Left ventricle myocardium inferior (tissue), 1 donor: ENCODE data around the gene LPCAT2. TPM values are rescaled to one million over a fixed set of nuclear protein-coding genes. Genes with fewer than 3 reads are reported as not detected.

ENCODE experiments used
- DNase-seq: peaks from one replicate; pipeline ENCODE4 v3.0.0-alpha.2; 2020
- H3K27ac ChIP-seq: fragments of 200-600 bp; replicated peaks from 2 replicates; pipeline ENCODE4 v1.8.0; 2021
- H3K27me3 ChIP-seq: fragments of 200-600 bp; 2 replicates; pipeline ENCODE4 v1.8.0; 2021; ENCODE audit warnings: low read depth
- H3K36me3 ChIP-seq: fragments of 200-600 bp; 2 replicates; pipeline ENCODE4 v1.8.0; 2021
- H3K4me1 ChIP-seq: fragments of 200-600 bp; 2 replicates; pipeline ENCODE4 v1.8.0; 2021
- H3K4me3 ChIP-seq: fragments of 200-600 bp; 2 replicates; pipeline ENCODE4 v1.8.0; 2021; ENCODE audit warnings: mild to moderate bottlenecking, moderate library complexity
- H3K9me3 ChIP-seq: fragments of 200-600 bp; replicated peaks from 2 replicates; pipeline ENCODE4 v1.8.0; 2021
- intact Hi-C: fragments of 100-400 bp; cut with micrococcal nuclease; formaldehyde crosslinking; loops from one replicate; pipeline ENCODE4 v1.11.0; 2022
- total RNA-seq: library from RNA; stranded (reverse); fragmentation: NEBNext Ultra II Directional; extraction: Animal tissue kit (Norgen Biotek cat#: 25700); gene quantifications from one replicate; pipeline ENCODE4 v1.2.1, GENCODE V29; 2021
- TF ChIP-seq, protein P1 (sequence below): fragments of 200-600 bp; IDR thresholded peaks from 2 replicates; pipeline ENCODE4 v1.8.0; 2021; ENCODE audit warnings: antibody characterized with exemption, mild to moderate bottlenecking, borderline replicate concordance
- donor health status: DM: no; HTN: yes; CAD: no; lungs with severe emphysema.

The LPCAT2 gene
- total RNA-seq, 1 donor from 2014 or later: 6.9 TPM

DNA sequence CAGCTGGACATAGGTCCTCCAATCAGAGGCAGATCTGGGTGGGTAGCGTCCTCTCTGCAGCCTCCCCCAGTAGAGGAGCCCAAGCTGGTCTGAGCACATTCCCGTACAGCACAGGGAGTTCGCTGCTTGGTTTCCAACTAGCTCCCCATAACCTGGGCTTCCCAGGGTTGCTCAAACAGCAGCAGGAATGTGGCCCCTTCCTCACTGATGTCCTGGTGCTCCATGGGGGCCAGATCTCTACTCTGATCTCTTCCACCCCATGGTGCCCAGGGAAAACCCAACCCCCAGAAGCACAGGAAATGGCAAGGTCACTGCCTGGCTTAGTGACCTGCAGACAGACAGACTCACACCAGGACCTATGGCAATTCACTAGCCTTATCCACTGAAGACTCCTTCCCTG is 41.0 kb upstream of the LPCAT2 start:
- Histone ChIP-seq H3K4me3 (no peak overlapping the region), H3K27ac (no peak overlapping the region), H3K9me3 (no peaks in the 10 kb centered on the region), H3K4me1 (peaks cover 9% of the 10 kb centered on the region), H3K27me3 (peaks cover 10% of the 10 kb centered on the region), H3K36me3 (no peaks in the 10 kb centered on the region)
- TF ChIP-seq, protein P1, sequence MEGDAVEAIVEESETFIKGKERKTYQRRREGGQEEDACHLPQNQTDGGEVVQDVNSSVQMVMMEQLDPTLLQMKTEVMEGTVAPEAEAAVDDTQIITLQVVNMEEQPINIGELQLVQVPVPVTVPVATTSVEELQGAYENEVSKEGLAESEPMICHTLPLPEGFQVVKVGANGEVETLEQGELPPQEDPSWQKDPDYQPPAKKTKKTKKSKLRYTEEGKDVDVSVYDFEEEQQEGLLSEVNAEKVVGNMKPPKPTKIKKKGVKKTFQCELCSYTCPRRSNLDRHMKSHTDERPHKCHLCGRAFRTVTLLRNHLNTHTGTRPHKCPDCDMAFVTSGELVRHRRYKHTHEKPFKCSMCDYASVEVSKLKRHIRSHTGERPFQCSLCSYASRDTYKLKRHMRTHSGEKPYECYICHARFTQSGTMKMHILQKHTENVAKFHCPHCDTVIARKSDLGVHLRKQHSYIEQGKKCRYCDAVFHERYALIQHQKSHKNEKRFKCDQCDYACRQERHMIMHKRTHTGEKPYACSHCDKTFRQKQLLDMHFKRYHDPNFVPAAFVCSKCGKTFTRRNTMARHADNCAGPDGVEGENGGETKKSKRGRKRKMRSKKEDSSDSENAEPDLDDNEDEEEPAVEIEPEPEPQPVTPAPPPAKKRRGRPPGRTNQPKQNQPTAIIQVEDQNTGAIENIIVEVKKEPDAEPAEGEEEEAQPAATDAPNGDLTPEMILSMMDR: no peak
- intact Hi-C loops: loop anchor here (5.0 kb wide), 1 partner anchor 234 kb away; no protein-coding TSS in a partner anchor
- no peak for DNase-seq

DNA sequence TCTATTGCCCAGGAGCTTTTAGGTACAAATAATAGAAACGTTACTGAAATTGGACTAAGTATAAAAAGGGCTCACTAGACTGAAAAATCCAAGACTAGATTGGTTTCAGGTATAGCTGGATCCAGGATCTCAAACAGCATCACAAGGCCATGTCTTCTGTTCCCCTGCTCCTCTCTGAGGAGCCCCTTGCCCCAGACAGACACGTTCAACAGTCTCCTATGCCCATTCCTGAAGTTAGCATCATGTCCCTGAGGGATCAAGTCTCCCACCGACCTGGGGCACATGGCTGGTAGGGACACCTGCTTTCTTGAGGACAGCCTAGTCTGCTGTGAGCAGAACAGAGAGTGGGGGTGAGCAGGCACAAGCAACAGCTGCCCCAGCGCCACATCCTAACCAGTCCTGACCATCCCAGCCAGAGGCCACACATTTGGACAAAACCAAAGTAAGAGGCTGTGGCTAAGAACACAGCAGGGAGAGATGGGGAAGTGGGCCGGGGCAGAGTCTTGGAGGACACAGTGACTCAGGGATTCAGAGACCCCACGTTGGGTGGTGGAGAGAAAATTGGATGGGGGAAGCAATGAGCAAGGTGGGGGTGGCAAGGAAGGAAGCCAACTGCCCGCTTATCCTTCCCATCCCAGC is 40.4 kb upstream of the LPCAT2 start:
- Histone ChIP-seq H3K27me3 (peaks cover 10% of the 10 kb centered on the region), H3K4me3 (no peak overlapping the region), H3K4me1 (peaks cover 9% of the 10 kb centered on the region), H3K9me3 (no peaks in the 10 kb centered on the region), H3K36me3 (no peaks in the 10 kb centered on the region), H3K27ac (no peak overlapping the region)
- TF ChIP-seq, protein P1: no peak
- intact Hi-C loops: loop anchor here (5.0 kb wide), 1 partner anchor 234 kb away; no protein-coding TSS in a partner anchor
- no peak for DNase-seq

DNA sequence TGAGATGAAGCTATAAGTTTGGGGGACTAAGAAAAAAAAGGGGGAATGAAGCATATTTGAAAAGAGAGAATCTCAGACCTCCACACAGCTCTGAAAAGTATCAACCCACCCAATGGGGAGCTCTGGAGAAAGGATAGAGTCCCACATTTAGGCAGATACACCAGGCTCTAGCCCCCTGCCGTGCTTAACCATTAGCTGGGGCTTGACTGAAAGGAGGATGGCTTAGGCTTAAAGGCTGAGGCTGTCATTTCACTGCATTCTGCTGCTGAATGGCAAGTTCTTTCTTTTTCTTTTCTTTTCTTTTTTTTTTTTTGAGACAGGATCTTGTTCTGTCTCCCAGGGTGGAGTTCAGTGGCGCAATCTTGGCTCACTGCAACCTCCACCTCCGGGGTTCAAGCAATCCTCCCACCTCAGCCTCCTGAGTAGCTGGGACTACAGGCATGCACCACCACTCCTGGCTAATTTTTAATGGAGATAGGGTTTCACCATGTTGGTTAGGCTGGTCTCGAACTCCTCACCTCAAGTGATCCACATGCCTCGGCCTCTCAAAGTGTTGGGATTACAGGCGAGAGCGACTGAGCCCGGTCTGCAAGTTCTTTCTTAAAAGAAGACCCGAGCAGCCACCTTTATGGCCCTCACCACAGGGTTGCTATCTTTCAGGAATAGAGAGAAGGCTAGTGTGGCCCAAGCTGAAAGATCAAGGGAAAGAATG is 38.9 kb upstream of the LPCAT2 start:
- intact Hi-C loops: loop anchor here (5.0 kb wide), 1 partner anchor 232 kb away; no protein-coding TSS in a partner anchor
- no peaks in the 10 kb centered on the region for H3K36me3 ChIP-seq
- H3K4me1 ChIP-seq: peaks cover 11% of the 10 kb centered on the region
- TF ChIP-seq, protein P1: no peak
- DNase-seq: no peak
- H3K27ac ChIP-seq: peak overlapping the region; percentile 12
- no peaks in the 10 kb centered on the region for H3K9me3 ChIP-seq
- peaks cover 10% of the 10 kb centered on the region for H3K27me3 ChIP-seq
- H3K4me3 ChIP-seq: no peak overlapping the region

DNA sequence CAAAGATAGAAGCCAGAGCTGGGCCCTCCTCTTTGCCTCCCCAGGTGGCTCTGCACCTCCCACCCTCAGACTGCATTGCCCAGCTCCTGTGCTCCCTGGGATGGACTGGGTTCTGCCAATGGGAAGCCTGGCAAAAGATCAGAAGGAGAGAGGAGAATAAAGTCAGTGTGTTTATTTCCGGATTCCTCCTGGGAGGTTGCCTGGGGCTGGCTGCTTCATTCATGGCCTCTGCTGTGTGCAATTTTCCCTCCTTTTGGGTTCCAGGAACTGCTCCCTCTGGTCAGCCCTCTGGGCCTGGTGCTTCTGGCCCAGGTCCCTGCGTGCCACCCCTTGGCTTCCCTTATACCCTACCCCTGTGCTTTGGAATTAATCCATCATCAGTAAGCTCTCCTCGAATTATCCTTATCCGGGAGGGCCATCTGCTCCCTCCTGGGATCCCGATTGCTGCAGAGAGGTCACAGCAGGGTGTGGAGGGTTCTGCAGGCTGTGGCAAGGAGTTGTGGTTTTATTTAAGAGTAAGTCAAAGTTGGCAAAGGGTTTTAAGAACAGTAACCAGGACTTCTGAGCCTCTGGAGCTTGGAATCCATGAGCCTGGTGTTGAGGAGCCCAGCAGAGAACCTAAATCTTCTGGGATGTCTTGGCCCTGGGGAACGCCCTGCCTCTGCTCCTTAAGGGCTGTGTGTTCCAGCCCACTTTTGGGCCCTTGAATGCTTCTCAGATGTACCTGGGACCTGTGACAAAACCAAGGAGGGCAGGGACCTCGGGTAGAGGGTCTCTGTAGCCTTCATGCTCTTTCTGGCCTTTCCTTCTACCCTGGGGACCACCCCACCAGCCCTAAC is 38.1 kb upstream of the LPCAT2 start:
- intact Hi-C loops: no loop called here
- no peaks in the 10 kb centered on the region for H3K36me3 ChIP-seq
- TF ChIP-seq, protein P1: no peak
- H3K4me1 ChIP-seq: peaks cover 13% of the 10 kb centered on the region
- H3K27ac ChIP-seq: peak overlapping the region; percentile 12
- no peaks in the 10 kb centered on the region for H3K9me3 ChIP-seq
- H3K27me3 ChIP-seq: peaks cover 10% of the 10 kb centered on the region
- H3K4me3 ChIP-seq: no peak overlapping the region
- DNase-seq: no peak

DNA sequence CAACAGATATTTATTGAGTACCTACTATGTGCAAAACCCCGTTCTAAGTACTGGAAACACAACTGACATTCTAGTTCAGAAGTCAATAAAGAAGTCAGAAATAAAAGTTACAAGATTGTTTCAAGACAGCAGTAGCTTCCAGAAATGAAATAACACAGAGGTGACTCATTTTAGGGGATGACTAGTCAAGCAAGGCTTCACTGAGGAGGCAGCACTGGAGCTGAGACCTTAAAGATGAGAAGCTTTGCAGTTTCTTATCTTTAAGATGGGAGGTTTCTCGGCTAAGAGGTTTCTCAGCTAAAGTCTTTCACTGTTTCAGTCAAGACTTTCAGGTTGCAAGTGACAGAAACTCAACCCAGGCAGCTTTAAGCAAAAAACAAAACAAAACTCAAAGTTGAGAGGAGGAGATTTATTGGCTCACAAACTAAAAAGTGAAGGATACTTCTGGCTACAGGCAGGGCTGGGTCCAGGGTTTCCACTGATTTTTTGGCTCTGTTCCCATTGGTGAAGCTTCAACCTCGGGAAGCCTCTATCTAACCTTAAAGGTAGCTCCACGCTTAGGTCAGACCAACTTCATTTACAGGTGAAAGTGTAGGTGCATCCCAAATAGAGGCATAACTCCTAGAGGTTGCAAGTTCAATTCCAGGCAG is 37.3 kb upstream of the LPCAT2 start:
- H3K9me3 ChIP-seq: no peaks in the 10 kb centered on the region
- TF ChIP-seq, protein P1: no peak
- H3K4me1 ChIP-seq: peaks cover 15% of the 10 kb centered on the region
- intact Hi-C loops: no loop called here
- no peak for DNase-seq
- H3K27me3 ChIP-seq: peaks cover 10% of the 10 kb centered on the region
- H3K36me3 ChIP-seq: no peaks in the 10 kb centered on the region
- no peak overlapping the region for H3K4me3 ChIP-seq
- no peak overlapping the region for H3K27ac ChIP-seq
